Activated CD8-positive, alpha-beta memory T cell treated with anti-CD3 and anti-CD28 coated beads for 36 hours (primary cell): ENCODE measurements around the gene DNAJC10. TPM values are rescaled to one million over a fixed set of nuclear protein-coding genes. Genes with fewer than 3 reads are reported as not detected.
"Not testable (repeated sequence)": the region's sequence is repeated elsewhere in the genome, so short reads cannot be mapped to it uniquely, and the experiment has no call there.

Source experiments
- CTCF ChIA-PET: fragments of 350-600 bp; sonication (Branson Sonifier 250); formaldehyde crosslinking; loops from one replicate; lab custom pipeline; 2021; ENCODE audit warnings: antibody characterized with exemption; lab: Charles Lee
- POLR2A ChIA-PET: fragments of 350-600 bp; sonication (Branson Sonifier 250); formaldehyde crosslinking; loops from one replicate; lab custom pipeline; 2021; ENCODE audit warnings: antibody characterized with exemption; lab: Charles Lee
- total RNA-seq, 2 experiments: library from RNA; stranded (reverse); gene quantifications; one replicate each; pipeline ENCODE4 v1.2.3, GENCODE V29; 2021

Gene DNAJC10
- total RNA-seq, 2 experiments from 2014 or later = 71.1 to 74.5 TPM

DNA sequence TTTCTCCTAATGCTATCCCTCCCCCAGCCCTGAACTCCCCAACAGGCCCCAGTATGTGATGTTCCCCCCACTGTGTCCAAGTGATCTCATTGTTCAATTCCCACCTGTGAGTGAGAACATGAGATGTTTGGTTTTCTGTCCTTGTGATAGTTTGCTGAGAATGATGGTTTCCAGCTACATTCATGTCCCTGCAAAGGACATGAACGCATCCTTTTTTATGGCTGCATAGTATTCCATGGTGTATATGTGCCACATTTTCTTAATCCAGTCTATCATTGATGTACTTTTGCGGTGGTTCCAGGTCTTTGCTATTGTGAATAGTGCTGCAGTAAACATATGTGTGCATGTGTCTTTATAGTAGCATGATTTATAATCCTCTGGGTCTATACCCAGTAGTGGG, 52.9 kb downstream of the DNAJC10 start:
- POLR2A ChIA-PET, CTCF ChIA-PET: not testable (repeated sequence)

DNA sequence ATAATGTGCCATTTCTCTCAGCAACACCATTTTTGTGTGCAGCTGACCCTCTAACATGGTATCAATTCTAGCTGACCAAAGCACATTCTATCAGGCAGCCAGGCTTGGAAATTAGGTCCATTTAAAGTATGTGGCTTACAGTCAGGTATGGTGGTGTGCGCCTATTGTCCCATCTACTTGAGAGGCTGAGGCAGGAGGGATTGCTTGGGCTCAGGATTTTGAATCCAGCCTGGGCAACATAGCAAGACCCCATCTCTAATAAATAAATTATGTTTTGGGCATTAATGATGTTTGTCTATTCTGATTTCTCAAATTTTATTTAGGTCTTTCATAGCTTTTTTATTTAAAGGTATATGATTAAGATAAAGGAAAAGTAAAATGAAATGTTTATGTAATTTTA, 63.3 kb downstream of the DNAJC10 start:
- POLR2A ChIA-PET = no interaction called here
- CTCF ChIA-PET = no interaction called here

DNA sequence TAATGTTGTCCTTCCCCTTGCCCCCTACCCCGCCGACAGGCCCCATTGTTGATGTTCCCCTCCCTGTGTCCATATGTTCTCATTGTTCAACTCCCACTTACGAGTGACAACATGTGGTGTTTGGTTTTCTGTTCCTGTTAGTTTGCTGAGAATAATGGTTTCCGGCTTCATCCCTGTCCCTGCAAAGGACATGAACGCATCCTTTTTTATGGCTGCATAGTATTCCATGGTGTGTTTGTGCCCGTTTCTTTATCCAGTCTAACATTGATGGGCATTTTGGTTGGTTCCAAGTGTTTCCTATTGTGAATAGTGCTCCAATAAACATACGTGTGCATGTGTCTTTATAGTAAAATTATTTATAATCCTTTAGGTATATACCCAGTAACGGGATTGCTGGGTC, 65.0 kb downstream of the DNAJC10 start:
- POLR2A ChIA-PET, CTCF ChIA-PET: not testable (repeated sequence)

DNA sequence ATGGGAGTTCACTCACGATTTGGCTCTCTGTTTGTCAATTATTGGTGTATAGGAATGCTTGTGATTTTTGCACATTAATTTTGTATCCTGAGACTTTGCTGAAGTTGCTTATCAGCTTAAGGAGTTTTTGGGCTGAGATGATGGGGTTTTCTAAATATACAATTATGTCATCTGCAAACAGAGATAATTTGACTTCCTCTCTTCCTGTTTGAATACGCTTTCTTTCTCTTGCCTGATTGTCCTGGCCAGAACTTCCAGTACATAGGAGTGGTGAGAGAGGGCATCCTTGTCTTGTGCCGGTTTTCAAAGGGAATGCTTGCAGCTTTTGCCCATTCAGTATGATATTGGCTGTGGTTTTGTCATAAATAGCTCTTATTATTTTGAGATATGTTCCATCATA, 66.6 kb downstream of the DNAJC10 start:
- CTCF ChIA-PET, POLR2A ChIA-PET: not testable (repeated sequence)

DNA sequence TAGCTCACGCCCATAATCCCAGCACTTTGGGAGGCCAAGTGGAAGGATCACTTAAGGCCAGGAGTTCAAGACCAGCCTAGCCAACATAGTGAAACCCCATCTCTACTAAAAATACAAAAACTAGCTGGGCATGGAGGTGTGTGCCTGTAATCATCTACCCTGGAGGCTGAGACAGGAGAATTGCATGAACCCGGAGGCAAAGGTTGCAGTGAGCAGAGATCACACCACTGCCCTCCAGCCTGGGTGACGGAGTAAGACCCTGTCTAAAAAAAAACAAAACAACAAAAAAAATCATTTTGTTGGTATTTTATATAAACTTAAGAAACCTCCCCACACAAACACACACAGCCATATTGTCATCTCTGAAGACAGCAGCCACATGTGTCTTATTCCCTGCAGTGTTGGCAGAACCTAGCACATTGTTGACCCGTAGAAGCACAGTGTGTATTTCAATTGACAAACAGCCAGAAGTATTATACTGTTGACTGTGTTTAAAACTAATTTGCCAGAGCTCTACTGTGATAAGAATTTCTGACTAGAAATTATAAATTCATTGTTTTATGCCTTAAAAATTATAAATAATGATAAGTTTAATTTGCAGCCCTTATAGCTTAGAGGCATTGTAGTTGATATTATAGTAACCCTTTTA, 68.1 kb downstream of the DNAJC10 start:
- ChIA-PET POLR2A (no interaction called here), CTCF (no interaction called here)

DNA sequence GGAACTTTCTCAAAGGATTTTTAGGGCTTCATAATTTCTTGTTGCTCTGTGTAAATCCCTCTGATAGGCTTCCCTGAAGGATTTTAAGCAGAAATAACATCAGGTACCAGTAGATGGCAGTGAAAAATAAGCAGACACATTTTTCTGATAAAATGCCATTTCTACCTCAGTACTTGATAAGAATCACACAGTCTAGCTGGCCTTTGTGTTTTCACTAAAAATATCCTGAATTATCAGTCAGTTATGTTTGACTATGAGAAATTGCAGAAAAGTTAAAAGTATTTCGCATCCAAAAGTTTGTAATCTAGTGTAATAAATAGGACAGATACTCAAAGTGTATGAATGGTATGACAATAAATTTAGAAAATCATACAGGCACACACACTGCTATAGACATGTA, 68.7 kb downstream of the DNAJC10 start:
- POLR2A ChIA-PET = no interaction called here
- CTCF ChIA-PET = no interaction called here

DNA sequence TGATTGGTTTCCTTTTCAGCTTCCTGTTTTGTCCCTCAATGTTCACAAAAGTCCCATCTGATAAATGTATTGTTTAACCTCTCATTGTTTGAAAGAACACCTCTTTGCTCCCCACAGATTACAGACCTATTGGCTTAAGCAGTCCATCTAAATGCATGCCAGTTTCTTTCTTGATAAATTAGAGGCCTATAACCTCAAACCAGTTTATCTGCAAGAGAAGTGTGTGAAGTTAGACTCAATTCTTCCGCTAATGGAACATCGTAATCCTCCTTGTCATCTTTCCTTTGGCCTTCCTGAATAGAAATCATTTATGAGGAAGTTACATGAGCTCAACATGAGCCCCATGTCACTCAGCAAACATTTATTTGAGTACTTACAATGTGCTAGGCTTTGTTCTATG, 76.4 kb downstream of the DNAJC10 start:
- ChIA-PET CTCF (no interaction called here), POLR2A (no interaction called here)

DNA sequence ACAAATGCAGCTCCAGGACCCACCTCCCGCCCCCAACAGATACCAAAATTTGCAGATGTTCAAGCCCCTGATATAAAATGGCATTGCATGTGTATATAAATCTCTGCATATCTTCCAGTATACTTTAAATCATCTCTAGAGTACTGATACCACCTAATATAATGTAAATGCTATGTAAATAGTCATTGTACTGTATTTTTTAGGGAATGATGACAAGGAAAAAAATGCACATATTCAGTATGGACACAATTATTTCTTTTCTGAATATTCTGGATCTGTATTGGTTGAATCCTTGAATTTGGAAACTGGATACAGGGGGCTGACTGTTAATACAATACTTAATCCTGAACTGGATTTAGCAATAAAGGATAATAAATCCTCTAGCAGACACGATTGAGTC, 82.7 kb downstream of the DNAJC10 start:
- CTCF ChIA-PET = no interaction called here
- POLR2A ChIA-PET = no interaction called here

DNA sequence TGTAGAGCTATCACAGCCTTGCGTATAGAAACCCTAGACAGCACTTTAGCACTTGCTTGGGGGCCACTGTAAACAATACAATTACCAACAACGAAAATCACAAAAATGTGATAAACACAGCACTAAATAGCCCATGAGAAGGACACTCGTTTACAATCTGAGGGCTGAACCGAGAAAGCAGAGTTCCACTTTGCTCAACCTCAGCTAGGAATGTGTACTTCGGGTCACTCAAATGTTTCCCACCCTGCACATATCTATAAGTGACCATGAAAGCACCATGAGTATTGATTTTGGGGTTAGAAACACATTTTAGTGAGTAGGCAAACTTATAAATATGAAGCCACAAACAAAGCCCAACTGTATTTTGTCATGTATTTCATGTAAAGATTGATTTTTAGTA, 88.1 kb downstream of the DNAJC10 start:
- ChIA-PET CTCF (no interaction called here), POLR2A (no interaction called here)

DNA sequence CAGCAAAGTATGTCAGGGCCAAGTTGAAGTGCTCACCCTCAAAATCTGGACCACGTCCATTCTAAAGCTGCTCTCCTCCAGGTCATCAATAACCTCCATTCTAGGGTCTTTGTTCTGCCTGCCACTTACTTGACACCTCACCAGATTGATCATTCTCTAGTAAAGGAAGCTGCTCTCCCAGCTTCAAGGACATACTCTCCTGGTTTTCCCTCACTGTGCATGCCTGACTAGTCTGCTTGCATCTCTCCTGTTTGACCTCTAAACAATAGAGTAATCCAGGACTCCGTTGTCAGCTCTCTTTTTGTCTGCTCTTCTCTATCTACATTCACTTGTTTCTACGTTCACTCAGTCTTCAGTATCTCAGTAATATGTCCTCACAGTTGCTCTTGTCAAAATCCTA, 91.3 kb downstream of the DNAJC10 start:
- ChIA-PET POLR2A (no interaction called here), CTCF (no interaction called here)

DNA sequence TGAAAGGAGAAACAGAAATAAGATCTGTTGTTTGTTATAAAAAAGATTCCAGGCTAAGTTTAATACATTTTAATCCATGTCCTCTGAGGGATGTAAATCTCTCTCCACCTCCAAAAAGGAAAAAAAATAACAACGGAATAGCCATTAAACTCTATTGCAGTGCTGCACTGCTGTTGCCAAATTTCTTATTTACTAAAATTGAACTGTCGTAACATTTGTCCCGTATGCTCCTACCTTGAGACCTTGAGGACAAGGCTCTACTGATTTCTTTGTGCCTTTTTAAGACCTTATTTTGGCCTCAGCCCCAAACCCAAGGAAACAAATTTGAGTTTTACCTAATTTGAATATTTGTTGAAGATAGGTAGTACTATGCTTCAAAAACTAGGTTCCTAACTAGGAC, 94.0 kb downstream of the DNAJC10 start:
- CTCF ChIA-PET = no interaction called here
- POLR2A ChIA-PET = no interaction called here

DNA sequence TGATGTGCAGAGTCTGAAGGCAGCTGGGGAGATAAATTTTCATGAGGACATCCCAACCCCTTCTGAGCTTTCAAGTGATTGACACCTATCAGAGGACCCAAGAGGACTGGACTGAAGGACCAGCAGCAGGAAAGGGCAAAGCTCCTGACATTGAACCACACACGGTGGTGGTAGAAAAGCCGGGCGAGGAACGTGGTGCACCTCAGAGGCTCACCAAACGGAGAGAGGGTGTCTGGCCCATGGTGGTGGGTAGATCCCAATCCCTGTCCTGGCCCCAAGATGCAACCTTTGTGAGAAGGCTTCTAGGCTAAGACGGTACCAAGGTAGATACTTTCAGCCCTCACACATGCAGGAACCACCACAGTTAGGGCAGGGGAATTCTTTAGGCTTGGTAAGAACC, 98.3 kb downstream of the DNAJC10 start:
- ChIA-PET POLR2A (no interaction called here), CTCF (no interaction called here)

DNA sequence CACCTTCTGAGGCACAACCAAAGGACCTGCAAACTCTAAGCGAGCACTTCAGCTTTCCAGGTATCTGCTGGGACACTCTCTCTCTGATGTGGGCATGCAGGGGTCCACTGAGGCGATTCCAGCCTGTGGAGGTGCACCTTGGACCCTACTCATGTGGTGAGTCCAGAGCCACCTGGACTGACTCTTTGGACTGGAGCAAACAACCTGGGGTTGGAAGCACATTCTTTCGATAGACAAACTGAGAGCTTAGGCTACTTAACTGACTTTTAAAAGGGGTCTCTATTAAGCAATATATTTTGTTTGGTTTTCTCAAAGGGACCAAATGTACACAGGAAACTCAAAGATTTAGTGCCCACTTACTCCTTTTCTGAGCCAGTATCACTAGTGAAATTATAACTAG, 98.7 kb downstream of the DNAJC10 start:
- ChIA-PET CTCF (no interaction called here), POLR2A (no interaction called here)

DNA sequence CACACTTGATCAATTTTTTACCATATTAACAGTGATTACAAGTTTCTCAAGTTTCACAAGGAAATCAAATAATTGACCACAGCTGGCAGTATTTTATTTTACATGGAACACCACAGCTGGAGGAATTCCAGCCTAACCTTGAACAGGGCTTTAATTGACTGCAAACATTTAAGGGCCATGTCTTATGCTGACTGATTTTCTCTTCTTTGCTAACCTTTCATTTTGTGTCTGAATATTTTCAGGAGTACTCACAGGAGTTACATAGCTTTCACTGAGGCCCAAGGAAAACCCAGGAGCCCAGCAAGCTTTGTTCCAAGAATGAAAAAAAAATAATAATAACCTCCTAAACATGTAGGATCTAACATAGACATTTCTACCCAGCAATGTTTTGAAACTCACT, 100.8 kb downstream of the DNAJC10 start:
- POLR2A ChIA-PET = no interaction called here
- CTCF ChIA-PET = no interaction called here

DNA sequence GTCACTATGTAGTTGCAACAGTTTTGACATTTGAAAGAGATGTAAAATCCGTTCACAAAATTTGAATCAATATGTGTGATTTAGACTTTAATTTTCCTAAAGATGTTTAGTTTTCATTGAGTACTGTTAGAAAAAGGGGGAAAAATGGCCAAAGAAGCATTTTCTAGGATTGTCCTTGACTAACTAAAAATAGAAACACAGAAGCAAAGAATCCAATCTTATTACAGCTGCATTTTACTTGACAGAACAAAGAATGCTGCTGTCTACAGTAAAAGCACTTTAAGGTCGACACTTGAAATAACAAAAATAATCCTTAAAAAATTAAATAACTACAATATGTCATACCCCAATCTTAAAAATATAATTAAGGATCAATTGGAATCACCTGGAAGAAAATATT, 101.5 kb downstream of the DNAJC10 start:
- CTCF ChIA-PET = no interaction called here
- POLR2A ChIA-PET = no interaction called here

DNA sequence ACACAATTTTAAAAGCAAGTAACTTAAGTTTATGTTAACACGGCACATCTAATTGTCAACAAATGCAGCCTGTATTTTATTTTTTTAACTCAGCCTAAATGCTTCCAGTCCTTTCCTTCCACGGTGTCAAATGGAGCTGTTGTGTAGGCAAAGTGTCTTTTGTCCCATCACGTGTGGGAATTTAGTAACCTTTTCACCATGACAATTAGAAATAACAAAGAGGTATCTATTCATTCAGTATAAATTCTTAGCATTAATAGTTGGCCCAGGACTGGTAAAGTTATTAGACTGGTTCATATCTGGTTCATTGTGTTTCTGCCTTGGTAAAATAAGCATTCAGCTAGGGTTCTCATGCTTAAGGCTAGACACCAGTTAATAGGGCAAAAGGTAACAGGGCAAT, 102.4 kb downstream of the DNAJC10 start:
- ChIA-PET CTCF (no interaction called here), POLR2A (no interaction called here)

DNA sequence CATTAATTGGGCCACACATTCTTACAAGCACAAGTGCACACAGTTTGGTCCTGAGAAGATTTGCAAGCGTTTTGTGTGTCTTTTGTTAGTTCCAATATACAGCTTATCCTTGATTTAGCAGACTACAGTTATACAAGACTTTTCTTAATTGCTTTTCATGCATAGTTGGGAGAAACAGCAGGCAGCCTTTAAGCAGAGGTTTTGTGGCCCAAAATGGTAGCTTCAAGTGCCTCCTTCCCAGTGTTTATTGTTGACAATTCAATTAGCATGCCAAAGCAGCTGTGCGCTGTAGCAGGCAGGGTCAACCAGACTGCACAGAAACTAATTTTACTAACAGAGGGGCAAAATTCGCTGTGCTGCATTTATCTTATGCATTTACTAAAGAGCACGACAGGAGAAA, 102.9 kb downstream of the DNAJC10 start:
- ChIA-PET POLR2A (no interaction called here), CTCF (no interaction called here)

DNA sequence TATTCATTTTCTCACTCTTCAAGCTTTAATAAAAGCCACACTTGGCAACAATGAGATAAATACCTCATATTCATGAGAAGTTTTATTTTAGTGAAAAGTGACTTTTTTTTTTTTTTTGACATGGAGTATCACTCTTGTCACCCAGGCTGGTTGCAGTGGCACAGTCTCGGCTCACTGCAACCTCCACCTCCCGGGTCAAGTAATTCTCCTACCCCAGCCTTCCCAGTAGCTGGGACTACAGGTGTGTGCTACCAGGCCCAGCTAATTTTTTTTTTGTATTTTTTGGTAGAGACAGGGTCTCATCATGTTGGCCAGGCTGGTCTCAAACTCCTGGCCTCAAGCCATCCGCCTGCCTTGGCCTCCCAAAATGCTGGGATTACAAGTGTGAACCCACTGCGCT, 103.4 kb downstream of the DNAJC10 start:
- CTCF ChIA-PET = no interaction called here
- POLR2A ChIA-PET = no interaction called here

DNA sequence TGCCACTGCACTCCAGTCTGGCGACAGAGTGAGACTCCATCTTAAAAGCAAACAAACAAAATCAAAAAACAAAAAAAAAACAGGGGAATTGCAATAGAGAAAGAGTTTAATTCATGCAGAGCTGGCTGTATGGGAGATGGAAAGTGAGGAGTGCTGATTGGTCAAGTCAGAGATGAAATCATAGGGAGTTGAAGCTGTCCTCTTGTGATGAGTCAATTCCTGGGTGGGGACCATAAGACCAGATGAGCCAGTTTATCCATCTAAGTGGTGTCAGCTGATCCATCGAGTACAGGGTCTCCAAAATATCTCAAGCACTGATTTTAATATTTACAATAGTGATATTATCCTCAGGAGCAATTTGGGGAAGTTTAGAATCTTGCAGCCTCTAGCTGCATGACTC, 105.1 kb downstream of the DNAJC10 start:
- ChIA-PET CTCF (no interaction called here), POLR2A (no interaction called here)

DNA sequence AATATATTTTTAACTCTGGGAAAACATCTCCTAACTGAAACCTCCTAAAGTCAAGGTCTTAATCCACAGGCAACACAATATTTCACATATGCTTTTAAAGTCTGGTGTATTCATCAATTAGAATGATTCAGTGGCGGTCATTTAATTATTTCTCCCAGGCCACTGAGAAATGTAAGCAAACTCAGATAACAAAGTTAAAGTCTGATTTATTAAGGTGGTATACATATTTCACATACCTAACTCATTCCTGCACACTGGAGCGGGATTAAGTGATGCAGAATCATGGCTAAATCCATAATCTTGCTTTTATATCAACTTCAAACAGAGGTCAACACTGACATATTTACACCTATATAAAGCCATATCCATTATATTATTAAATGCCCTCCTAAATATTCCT, 106.7 kb downstream of the DNAJC10 start:
- POLR2A ChIA-PET = no interaction called here

DNA sequence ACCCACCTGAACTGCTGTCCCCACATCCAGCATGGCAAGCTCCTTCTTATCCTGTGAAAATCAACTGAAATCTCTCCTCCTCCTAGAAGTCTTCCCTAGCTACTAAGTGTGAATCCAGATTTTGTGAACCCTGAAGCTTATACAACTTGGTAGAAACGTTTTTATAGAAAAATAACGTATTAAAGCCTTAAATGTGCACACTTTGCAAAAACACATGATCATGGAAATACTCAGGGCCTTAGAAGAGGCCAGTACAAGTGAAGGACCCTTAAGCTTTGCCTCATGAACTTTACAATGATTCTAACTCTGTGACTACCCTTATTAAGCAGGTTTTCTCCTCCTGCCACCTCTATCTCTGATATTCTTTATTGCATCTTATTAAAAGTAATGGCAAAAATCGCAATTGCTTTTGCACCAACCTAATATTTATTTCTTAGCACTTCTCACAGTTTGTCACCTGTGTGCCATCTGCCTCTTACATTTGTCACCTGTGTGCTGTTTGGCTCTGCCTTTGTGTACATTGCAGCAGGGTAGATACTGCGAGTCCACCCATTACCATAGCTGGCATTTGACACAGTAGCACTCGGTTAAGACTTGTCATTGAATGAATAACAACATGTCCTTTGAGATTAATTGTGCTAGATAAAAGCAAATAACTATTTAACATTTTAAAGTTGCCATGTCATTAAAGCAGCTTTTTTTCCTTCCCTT, 108.2 kb downstream of the DNAJC10 start:
- CTCF ChIA-PET = no interaction called here
- POLR2A ChIA-PET = no interaction called here

More for the DNA sequence above, 106.7 kb downstream of the DNAJC10 start:
- CTCF ChIA-PET = no interaction called here

DNA sequence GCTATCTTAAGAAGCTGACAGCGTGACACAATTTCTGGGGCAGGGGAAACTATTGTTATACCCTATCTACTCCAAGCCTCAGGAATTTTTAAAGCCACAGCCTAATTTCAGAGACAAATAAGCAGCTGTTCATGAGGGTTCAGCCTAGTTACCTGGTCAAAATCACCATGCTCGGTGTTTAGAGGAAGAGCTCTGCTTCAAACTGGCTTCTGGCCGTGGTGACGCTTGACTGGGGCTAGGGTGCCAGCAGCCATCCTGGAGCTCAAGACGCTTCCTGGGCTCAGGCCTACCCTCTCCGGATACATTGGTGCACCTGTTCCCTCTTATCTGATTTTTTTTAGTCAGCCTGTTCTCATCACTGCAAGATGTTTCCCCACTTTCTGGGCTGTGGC, 108.7 kb downstream of the DNAJC10 start:
- POLR2A ChIA-PET = no interaction called here
- CTCF ChIA-PET = no interaction called here
